H1 (cell line): ENCODE data around the gene PNLIP. TPM values are rescaled to one million over a fixed set of nuclear protein-coding genes. Genes with fewer than 3 reads are reported as not detected.

ENCODE experiments used
- CTCF ChIA-PET: fragments of 300-600 bp; sonication (Branson Sonifier 250); formaldehyde crosslinking; loops from one replicate; lab custom pipeline; 2021; ENCODE audit not compliant: partially characterized antibody; lab: Charles Lee
- POLR2A ChIA-PET: fragments of 300-600 bp; sonication (Branson Sonifier 250); formaldehyde crosslinking; loops from one replicate; lab custom pipeline; 2021; ENCODE audit warnings: inconsistent platforms; ENCODE audit not compliant: partially characterized antibody; lab: Charles Lee
- DNase-seq, 2 experiments: peaks; one replicate each; pipeline versions ENCODE4 v3.0.0 to v3.0.0-alpha.2; 2010 to 2022; ENCODE audit warnings: low spot score in 2 of 2, low read depth in 1 of 2, mixed read lengths in 1 of 2
- FAIRE-seq: peaks from 2 replicates; lab custom pipeline; 2011; peaks lifted over from hg19 to GRCh38; lab: Jason Lieb, UNC
- H2AFZ ChIP-seq: 2 replicates; pipeline ENCODE4 v1.8.1; 2012; ENCODE audit warnings: low read length, inconsistent platforms
- H2AK5ac ChIP-seq: 2 replicates; pipeline ENCODE4 v1.6.1; 2013; ENCODE audit warnings: low read depth, low read length
- H2BK120ac ChIP-seq: replicated peaks from 2 replicates; pipeline ENCODE3; 2013; ENCODE audit warnings: low read depth, low read length, inconsistent platforms
- H2BK12ac ChIP-seq: 2 replicates; pipeline ENCODE4 v1.6.1; 2013; ENCODE audit warnings: low read depth, low read length
- H2BK15ac ChIP-seq: 2 replicates; pipeline ENCODE4 v1.6.1; 2013; ENCODE audit warnings: low read length
- H2BK20ac ChIP-seq: 2 replicates; pipeline ENCODE4 v1.6.1; 2013; ENCODE audit warnings: low read length
- H2BK5ac ChIP-seq: 2 replicates; pipeline ENCODE4 v1.6.1; 2013; ENCODE audit warnings: low read depth, low read length
- H3K14ac ChIP-seq: 2 replicates; pipeline ENCODE4 v1.6.1; 2013; ENCODE audit warnings: inconsistent platforms; ENCODE audit not compliant: insufficient read length
- H3K18ac ChIP-seq: 2 replicates; pipeline ENCODE4 v1.6.1; 2013; ENCODE audit warnings: low read length; ENCODE audit errors: extremely low read depth
- H3K23ac ChIP-seq: 2 replicates; pipeline ENCODE4 v1.6.1; 2013; ENCODE audit warnings: inconsistent platforms; ENCODE audit not compliant: insufficient read length
- H3K23me2 ChIP-seq: 2 replicates; pipeline ENCODE4 v1.6.1; 2013; ENCODE audit warnings: low read depth, low read length
- H3K27ac ChIP-seq: 2 replicates; pipeline ENCODE4 v1.6.1; 2011; ENCODE audit warnings: low read depth, low read length, inconsistent platforms
- H3K27me3 ChIP-seq, 4 experiments: replicated peaks in 1 of 4; 1 replicate in 1 of 4; 2 replicates in 3 of 4; pipeline versions ENCODE4 v1.6.1 to v1.8.1; 2011 to 2013; ENCODE audit warnings: low read length in 3 of 4, mild to moderate bottlenecking in 3 of 4, inconsistent platforms in 2 of 4, mixed read lengths in 2 of 4, moderate library complexity in 1 of 4; ENCODE audit not compliant: control insufficient read depth in 3 of 4, insufficient read depth in 3 of 4; ENCODE audit errors: extremely low read depth in 1 of 4
- H3K36me3 ChIP-seq, 4 experiments: 2 replicates each; pipeline versions ENCODE4 v1.6.1 to v1.8.1; 2011 to 2013; ENCODE audit warnings: mild to moderate bottlenecking in 4 of 4, low read length in 3 of 4, moderate library complexity in 2 of 4, control low read depth in 1 of 4, inconsistent platforms in 1 of 4; ENCODE audit not compliant: insufficient read depth in 4 of 4, control insufficient read depth in 2 of 4
- H3K4ac ChIP-seq: replicated peaks from 2 replicates; pipeline ENCODE3; 2013; ENCODE audit warnings: low read length, low read depth, mixed read lengths, inconsistent platforms; ENCODE audit not compliant: insufficient read length
- H3K4me1 ChIP-seq, 4 experiments: replicated peaks in 1 of 4; 1 replicate in 1 of 4; 2 replicates in 3 of 4; pipeline versions ENCODE4 v1.6.1 to v1.8.1; 2011 to 2013; ENCODE audit warnings: low read length in 3 of 4, inconsistent platforms in 2 of 4, mixed read lengths in 1 of 4; ENCODE audit not compliant: insufficient read depth in 4 of 4, control insufficient read depth in 3 of 4
- H3K4me2 ChIP-seq, 2 experiments: 2 replicates each; pipeline versions ENCODE4 v1.6.1 to v1.8.1; 2011 to 2013; ENCODE audit warnings: low read depth in 2 of 2, low read length in 2 of 2, control low read depth in 1 of 2, inconsistent platforms in 1 of 2, mild to moderate bottlenecking in 1 of 2; ENCODE audit not compliant: insufficient read depth in 1 of 2
- H3K4me3 ChIP-seq, 4 experiments: fragments of 200-600, 300-600 bp in 1 of 4; sonication (generic), shearing (Covaris generic), sonication (Bioruptor Twin) in 1 of 4; 2 replicates each; pipeline versions ENCODE4 v1.5.1 to v1.8.1; 2011 to 2016; ENCODE audit warnings: low read length in 4 of 4, low read depth in 3 of 4, control low read depth in 2 of 4, inconsistent platforms in 2 of 4, mild to moderate bottlenecking in 2 of 4, mixed read lengths in 1 of 4, moderate library complexity in 1 of 4; ENCODE audit not compliant: insufficient read depth in 2 of 4; ENCODE audit errors: extremely low read depth in 1 of 4
- H3K56ac ChIP-seq: replicated peaks from 2 replicates; pipeline ENCODE3; 2013; ENCODE audit warnings: low read depth, mild to moderate bottlenecking, mixed read lengths, low read length, inconsistent platforms; ENCODE audit not compliant: insufficient read length
- H3K79me1 ChIP-seq: 2 replicates; pipeline ENCODE4 v1.6.1; 2013; ENCODE audit warnings: low read depth, low read length, control low read depth
- H3K79me2 ChIP-seq, 2 experiments: 2 replicates each; pipeline versions ENCODE4 v1.6.1 to v1.8.1; 2012 to 2013; ENCODE audit warnings: low read length in 2 of 2, mild to moderate bottlenecking in 2 of 2, inconsistent platforms in 1 of 2; ENCODE audit not compliant: insufficient read depth in 2 of 2, control insufficient read depth in 1 of 2
- H3K9ac ChIP-seq, 4 experiments: replicated peaks in 1 of 4; 1 replicate in 1 of 4; 2 replicates in 3 of 4; pipeline versions ENCODE4 v1.6.1 to v1.8.1; 2011 to 2013; ENCODE audit warnings: low read depth in 3 of 4, low read length in 3 of 4, control low read depth in 2 of 4, mild to moderate bottlenecking in 2 of 4, moderate library complexity in 2 of 4, inconsistent platforms in 1 of 4; ENCODE audit errors: extremely low read depth in 1 of 4
- H3K9me3 ChIP-seq, 2 experiments: 2 replicates each; pipeline versions ENCODE4 v1.6.1 to v1.8.1; 2012 to 2013; ENCODE audit warnings: mild to moderate bottlenecking in 2 of 2, moderate library complexity in 2 of 2, control low read depth in 1 of 2, inconsistent platforms in 1 of 2, low read depth in 1 of 2, low read length in 1 of 2, mixed read lengths in 1 of 2; ENCODE audit not compliant: insufficient read depth in 2 of 2
- H4K20me1 ChIP-seq, 2 experiments: replicated peaks in 1 of 2; 2 replicates each; pipeline versions ENCODE3 to v1.8.1; 2011 to 2013; ENCODE audit warnings: inconsistent platforms in 2 of 2, low read length in 2 of 2, mild to moderate bottlenecking in 1 of 2; ENCODE audit not compliant: insufficient read depth in 2 of 2, control insufficient read depth in 1 of 2
- H4K5ac ChIP-seq: 2 replicates; pipeline ENCODE4 v1.6.1; 2013; ENCODE audit warnings: low read length, low read depth, mixed read lengths, inconsistent platforms; ENCODE audit not compliant: insufficient read length
- H4K8ac ChIP-seq: 2 replicates; pipeline ENCODE4 v1.8.0; 2013; ENCODE audit warnings: mild to moderate bottlenecking, moderate library complexity, low read length, inconsistent platforms; ENCODE audit not compliant: insufficient read depth; ENCODE audit errors: extremely low read depth
- H4K91ac ChIP-seq: replicated peaks from 2 replicates; pipeline ENCODE3; 2013; ENCODE audit warnings: low read length, mixed read lengths, inconsistent platforms; ENCODE audit not compliant: insufficient read length
- ASH2L ChIP-seq: fragments of 200-600, 300-600 bp; sonication (generic); IDR thresholded peaks from one replicate; pipeline ENCODE4 v1.7.1; 2017; ENCODE audit warnings: low read length
- E2F6 ChIP-seq: IDR thresholded peaks from 2 replicates; pipeline ENCODE4 v1.6.1; 2012; ENCODE audit warnings: inconsistent platforms
- EGR1 ChIP-seq: IDR thresholded peaks from 2 replicates; pipeline ENCODE4 v1.6.1; 2011; ENCODE audit warnings: low read depth, low read length, borderline replicate concordance
- GABPA ChIP-seq: IDR thresholded peaks from 2 replicates; pipeline ENCODE4 v1.6.1; 2011; ENCODE audit warnings: mild to moderate bottlenecking, low read length, moderate library complexity, borderline replicate concordance; ENCODE audit not compliant: insufficient read depth
- TAF1 ChIP-seq: IDR thresholded peaks from 2 replicates; pipeline ENCODE4 v1.6.1; 2011; ENCODE audit warnings: mild to moderate bottlenecking, low read depth, low read length
- TCF12 ChIP-seq: IDR thresholded peaks from 2 replicates; pipeline ENCODE4 v1.6.1; 2011; ENCODE audit warnings: low read depth, mild to moderate bottlenecking, low read length
- ZNF274 ChIP-seq: IDR thresholded peaks from 2 replicates; pipeline ENCODE4 v1.7.0; 2012; ENCODE audit warnings: low read length, borderline replicate concordance; ENCODE audit errors: extremely low read depth
- WGBS, 2 experiments: shearing (Covaris generic) in 1 of 2; methylation state at CpG; one replicate each; pipeline versions ENCODE4 v1.1.6 to v1.1.7; 2013 to 2015; ENCODE audit warnings: low lambda C conversion rate in 2 of 2, mixed read lengths in 2 of 2, inconsistent platforms in 1 of 2, low coverage in 1 of 2, missing lambda C conversion rate in 1 of 2; ENCODE audit not compliant: insufficient replicate concordance in 2 of 2, insufficient coverage in 1 of 2, insufficient read length in 1 of 2; ENCODE audit errors: extremely low coverage in 1 of 2, missing lambda C conversion rate in 1 of 2; 5-methylcytosine and 5-hydroxymethylcytosine counted together
- polyA plus RNA-seq, 7 experiments: library from polyadenylated mRNA; depleted of rRNA in 3 of 7; stranded (reverse) in 5 of 7; unstranded in 2 of 7; fragments of >200 nt in 5 of 7; fragments of 200-250 nt in 2 of 7; gene quantifications; 1 replicate in 5 of 7; 2 replicates in 1 of 7; 4 replicates in 1 of 7; pipeline versions ENCODE4 v1.2.1 to v1.2.3, GENCODE V29; 2011 to 2013; ENCODE audit warnings: missing spikeins in 2 of 7, mixed read lengths in 2 of 7
- total RNA-seq: library from RNA; stranded (reverse); fragmentation: NEBNext Ultra II Directional; extraction: Animal tissue kit (Norgen Biotek cat#: 25700); gene quantifications from 2 replicates; pipeline ENCODE4 v1.2.1, GENCODE V29; 2021

The PNLIP gene
- total and polyA plus RNA-seq, 2 of the 8 experiments (the other 6 are each of a cell fraction or from before 2014, with no cell fraction given): not detected

- H2BK12ac ChIP-seq: no peak overlapping the region
- H3K79me1 ChIP-seq: no peaks in the 10 kb centered on the region
- 82% methylated on average over 5 of the region's 5 CpGs; no CpG with 5 or more reads in 1 of the 2 experiments for WGBS, 2 experiments
- H2BK5ac ChIP-seq: no peak overlapping the region
- H3K27me3 ChIP-seq: no peaks in the 10 kb centered on the region
- DNase-seq (no peak), FAIRE-seq (no peak)
- H2BK120ac ChIP-seq: no peak overlapping the region
- H3K4ac ChIP-seq: peak overlapping the region; percentile 60
- H3K4me1 ChIP-seq: no peaks in the 10 kb centered on the region; a peak in 1 of 7 replicates
- TF ChIP-seq GABPA (no peak), ZNF274 (no peak), E2F6 (no peak), ASH2L (no peak), EGR1 (no peak), TAF1 (no peak), TCF12 (no peak)
- H3K23ac ChIP-seq: no peak overlapping the region
- no peak overlapping the region for H3K18ac ChIP-seq
- H3K14ac ChIP-seq: no peak overlapping the region
- H3K9ac ChIP-seq: peak overlapping the region in 1 of 4 experiments; percentile 6; a peak in 1 of 7 replicates
- H3K56ac ChIP-seq: no peak overlapping the region
- no peak overlapping the region for H3K4me3 ChIP-seq
- no peaks in the 10 kb centered on the region for H4K20me1 ChIP-seq
- H3K79me2 ChIP-seq: no peaks in the 10 kb centered on the region
- no peaks in the 10 kb centered on the region for H3K36me3 ChIP-seq
- H3K23me2 ChIP-seq: no peaks in the 10 kb centered on the region; the same call in 1 of the 2 replicates
- H3K4me2 ChIP-seq: no peak overlapping the region; a peak in 1 of 4 replicates
- H3K9me3 ChIP-seq: no peaks in the 10 kb centered on the region
- no peak overlapping the region for H4K8ac ChIP-seq
- peak overlapping the region; percentile 50; the same call in 1 of the 2 replicates for H2AFZ ChIP-seq
- 0 out of 2 replicates have a peak overlapping the region, but pooled peaks have one; percentile 28 for H2BK20ac ChIP-seq
- no peak overlapping the region for H4K91ac ChIP-seq
- POLR2A ChIA-PET: no interaction called here
- CTCF ChIA-PET: interaction anchor here (1.3 to 2.1 kb wide), 2 partner anchors 12 to 33 kb away, joined by 4 to 7 read pairs; no protein-coding TSS in a partner anchor
- no peak overlapping the region for H2BK15ac ChIP-seq
- no peak overlapping the region for H3K27ac ChIP-seq
- H2AK5ac ChIP-seq: no peak overlapping the region
- no peak overlapping the region for H4K5ac ChIP-seq
Measured at GRCh38 chr10:116554628-116555027, 8.9 kb downstream of the PNLIP start.
